IPS-18c (cell line): ENCODE results near the gene ABCC4.
"Not testable (repeated sequence)": the region's sequence is repeated elsewhere in the genome, so short reads cannot be mapped to it uniquely, and the experiment has no call there.

ENCODE experiments used
- H3K4me3 ChIP-seq: 2 replicates; pipeline ENCODE4 v1.7.0; 2013; ENCODE audit warnings: low read depth, mild to moderate bottlenecking, low read length, moderate library complexity; ENCODE audit not compliant: insufficient read depth
- H3K9me3 ChIP-seq: one replicate; pipeline ENCODE4 v1.6.1; 2013; ENCODE audit warnings: mild to moderate bottlenecking, low read length, moderate library complexity; ENCODE audit not compliant: control insufficient read depth, insufficient read depth

Gene ABCC4

DNA sequence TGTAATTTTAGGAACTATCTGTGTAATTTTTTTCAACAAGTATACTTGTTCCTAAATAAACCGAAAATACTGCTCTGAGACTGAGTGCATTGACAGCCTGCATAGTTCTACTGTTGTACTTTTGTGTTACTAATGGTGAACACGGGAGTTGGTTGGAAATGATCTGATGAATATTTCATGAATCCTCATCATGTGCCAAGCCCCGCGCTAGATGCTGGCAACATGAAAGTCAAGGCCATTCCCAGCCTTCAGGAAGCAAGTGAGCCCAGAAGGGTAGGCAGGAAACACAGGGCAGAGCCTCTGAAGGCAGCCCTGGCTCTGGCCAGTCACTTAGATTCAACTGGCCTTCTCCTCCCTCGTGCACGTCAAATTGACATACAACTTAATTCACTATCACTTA, 106.1 kb downstream of the ABCC4 start:
- no peaks in the 10 kb centered on the region for H3K9me3 ChIP-seq
- no peak overlapping the region for H3K4me3 ChIP-seq

DNA sequence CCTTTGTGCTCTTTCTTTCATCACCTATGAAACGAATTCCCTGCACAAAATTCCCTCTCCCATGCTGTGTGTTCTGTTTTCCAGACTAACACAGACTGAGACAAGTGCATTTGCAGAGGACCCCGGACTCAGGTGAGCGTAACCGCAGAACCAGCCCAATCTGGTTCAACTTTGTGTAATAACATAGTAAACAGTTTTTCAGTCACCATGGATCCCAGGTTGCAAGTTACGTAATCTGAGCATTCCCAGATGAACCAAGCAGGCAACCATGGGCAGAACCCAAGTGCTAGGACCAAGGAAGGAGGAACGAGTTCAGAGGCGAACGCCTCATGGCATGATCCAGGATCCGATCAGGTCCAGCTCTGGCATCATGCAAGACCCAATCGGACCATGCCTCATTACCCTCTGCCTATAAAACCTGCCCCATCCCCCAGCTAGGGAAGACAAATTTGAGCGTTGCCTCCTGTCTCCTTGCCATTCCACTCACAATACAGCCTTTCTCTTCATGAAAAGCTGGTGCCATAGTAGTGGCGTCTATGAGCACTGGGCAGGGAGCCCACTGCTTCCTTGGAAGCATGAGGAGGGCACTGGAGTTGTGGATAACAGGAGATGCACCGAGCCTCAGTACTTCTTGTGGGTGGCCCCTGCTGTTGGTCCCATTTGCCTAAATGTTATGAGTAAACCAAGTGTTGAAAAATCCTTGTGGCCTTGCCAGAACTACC, 107.6 kb downstream of the ABCC4 start:
- H3K9me3 ChIP-seq = no peaks in the 10 kb centered on the region
- no peak overlapping the region for H3K4me3 ChIP-seq

DNA sequence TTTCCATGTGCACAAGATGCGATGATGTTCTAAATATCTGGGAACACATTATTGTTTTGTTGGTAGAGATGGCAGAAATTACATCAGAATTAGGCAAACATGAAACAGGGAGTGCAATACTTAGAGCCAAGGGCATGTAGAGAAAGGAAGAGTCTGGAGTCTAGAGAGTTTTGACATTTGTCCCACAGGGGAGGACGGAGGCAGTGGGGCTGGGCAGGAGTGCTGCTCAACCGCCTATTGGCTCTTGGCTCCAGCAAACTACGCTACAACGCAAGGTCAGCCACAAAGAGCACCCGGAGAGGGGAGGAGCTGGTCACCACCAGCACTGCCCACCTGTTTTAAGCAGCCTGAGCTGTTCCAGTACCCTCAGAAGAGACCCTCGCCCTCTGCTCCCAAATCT, 108.3 kb downstream of the ABCC4 start:
- H3K4me3 ChIP-seq = no peak overlapping the region

DNA sequence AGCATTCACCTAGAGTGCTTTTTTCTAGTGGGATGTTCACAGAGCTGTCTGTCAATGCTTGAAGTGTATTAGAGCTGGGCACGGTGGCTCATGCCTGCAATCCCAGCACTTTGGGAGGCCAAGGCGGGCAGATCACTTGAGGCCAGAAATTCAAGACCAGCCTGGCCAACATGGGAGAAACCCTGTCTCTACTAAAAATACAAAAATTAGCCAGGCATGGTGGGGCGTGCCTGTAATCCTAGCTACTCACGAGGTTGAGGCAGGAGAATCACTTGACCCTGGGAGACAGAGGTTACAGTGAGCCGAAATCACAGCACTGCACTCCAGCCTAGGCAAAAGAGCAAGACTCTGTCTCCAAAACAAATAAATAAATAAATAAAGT, 108.7 kb downstream of the ABCC4 start:
- H3K4me3 ChIP-seq, H3K9me3 ChIP-seq: not testable (repeated sequence)

More for the DNA sequence above, 108.3 kb downstream of the ABCC4 start:
- H3K9me3 ChIP-seq = peaks cover 1% of the 10 kb centered on the region

DNA sequence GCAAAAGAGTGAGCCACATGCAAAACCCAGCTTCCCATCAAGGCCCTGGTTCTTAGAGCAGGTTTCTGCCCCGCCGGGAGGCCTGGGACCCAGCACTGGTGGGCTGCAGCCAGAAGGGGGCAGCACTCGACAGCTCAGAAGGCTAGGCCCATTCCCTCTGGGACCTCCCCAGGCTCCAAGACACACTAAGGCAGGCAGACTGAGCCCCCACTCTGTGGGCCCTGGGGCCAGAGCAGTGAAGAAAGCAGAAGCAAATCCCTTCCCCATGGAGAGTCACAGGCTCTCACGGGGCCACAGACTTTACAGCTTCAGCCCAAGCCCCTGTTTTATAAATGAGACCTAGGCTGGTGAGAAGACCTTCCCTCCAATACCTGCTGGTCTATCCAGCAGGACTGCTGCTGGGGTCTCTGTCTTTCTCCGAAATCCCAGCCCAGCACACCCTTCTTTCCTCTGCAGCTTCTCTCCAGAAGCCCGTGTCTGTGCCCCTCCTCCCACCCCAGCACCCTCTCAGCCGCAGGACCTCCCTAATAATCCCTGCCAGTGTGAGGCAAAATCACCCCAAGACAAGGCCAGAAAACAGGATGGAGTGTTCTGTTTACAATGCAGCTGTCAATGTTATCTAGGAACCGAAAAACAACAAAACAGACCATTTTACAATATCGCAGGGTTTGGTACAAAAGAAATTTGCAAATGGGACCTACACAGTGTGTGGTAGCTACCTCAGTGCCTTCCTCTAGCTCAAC, 109.3 kb downstream of the ABCC4 start:
- Histone ChIP-seq H3K9me3 (peaks cover 3% of the 10 kb centered on the region), H3K4me3 (no peak overlapping the region)

DNA sequence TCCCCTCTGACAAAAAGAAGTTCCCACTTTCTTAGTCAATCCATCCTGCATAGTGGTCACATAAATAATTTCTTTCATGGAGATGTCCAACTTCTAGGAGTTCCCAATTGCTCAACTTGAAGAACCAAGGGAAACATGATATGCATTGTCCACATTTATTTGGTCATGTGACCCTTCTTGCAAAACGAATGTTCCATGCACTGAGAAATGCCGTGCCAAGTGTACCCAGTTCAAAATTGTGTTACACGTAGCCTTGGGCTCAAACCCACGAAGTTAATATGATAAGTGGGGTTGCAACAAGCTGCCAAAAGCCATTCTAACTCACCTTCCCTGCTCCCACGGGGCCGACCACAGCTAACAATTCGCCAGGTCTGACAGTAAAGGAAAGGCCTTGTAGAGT, 113.1 kb downstream of the ABCC4 start:
- Histone ChIP-seq H3K4me3 (no peak overlapping the region), H3K9me3 (peaks cover 3% of the 10 kb centered on the region)

DNA sequence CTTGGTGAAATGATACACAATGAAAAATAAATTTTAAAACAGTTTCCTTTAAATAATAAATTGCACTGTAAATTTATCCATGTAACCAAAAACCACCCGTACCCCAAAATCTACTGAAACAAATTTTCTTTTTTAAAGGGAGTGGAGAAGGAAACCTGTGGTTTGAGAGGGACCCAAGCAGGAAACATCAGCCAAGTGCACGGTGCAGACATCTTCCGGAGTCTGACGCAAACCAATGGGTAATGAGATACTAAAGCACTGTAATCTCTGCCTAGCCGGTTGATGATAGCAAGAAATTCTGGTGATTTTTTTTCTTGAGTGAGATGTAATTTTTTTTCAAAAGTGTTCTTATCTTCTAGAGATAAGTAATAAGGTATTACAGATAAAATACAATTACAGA, 115.4 kb downstream of the ABCC4 start:
- Histone ChIP-seq H3K9me3 (peaks cover 3% of the 10 kb centered on the region), H3K4me3 (no peak overlapping the region)

DNA sequence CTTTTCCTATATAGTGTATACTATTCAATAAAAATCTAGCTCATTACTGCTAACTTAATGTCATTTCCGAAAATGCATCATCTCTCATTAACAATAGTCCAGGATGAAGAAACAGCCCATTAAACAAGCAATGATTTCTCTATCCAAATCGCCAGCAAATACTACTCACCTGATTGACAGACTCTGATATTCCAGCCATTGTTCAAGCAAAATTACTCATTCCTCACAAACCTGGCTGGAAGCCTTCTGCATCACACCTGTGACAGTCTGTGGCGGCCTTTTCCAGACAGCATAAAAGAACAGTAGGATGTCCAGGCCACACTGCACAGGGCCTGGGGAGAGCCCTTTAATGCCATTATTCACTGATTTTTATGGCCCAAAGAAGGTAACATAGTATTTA, 115.9 kb downstream of the ABCC4 start:
- Histone ChIP-seq H3K9me3 (peaks cover 3% of the 10 kb centered on the region), H3K4me3 (no peak overlapping the region)

DNA sequence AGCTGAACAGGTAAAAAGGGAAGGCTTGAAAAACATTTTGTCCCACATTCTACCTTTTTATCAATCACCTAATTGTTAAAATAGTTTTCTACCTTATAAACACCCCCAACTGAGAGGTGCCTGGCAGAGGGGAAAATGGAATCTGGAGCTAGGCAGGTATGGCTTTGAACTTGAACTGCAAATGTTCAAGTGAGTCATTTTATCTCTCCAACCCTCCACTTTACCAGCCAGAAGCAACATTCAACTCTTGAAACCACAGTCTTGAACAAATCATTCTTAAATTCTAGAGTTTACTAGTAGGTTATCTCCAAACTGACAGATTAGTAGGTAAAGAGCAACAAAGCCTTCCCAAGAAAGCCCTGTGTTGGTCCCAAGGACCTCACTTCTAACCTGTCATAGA, 116.9 kb downstream of the ABCC4 start:
- Histone ChIP-seq H3K4me3 (no peak overlapping the region), H3K9me3 (peaks cover 3% of the 10 kb centered on the region)

DNA sequence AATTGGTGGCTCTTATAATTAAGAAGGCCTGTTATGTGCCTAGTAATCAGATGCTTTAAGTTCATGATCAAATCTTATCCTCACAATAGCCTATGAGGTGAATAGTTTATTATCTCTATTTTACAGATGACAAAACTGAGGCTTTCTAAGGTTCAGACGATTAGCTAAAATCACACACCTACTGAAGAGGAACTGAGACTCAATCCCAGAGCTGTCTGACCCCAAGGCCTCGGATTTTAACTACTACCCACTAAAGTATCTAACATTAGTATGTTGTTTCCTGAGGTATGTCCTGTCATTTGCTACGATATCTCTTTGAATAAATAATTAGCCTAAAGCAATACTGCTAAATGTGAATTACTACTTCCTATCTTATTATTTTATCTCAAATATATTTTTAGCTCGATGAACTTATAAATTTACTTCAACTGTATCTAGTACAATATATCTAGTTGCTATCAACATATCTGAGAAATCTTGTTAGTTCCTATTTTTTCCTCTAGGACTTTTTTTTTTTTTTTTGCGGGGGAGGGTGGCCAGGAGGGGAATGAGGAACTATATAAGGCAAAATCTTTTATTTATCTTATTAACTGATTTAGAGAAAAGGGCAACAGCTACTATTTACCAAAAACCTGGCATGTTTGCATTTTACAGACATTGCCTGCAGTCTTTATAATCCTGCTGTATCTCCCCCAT, 118.5 kb downstream of the ABCC4 start:
- H3K4me3 ChIP-seq = no peak overlapping the region
- no peaks in the 10 kb centered on the region for H3K9me3 ChIP-seq

DNA sequence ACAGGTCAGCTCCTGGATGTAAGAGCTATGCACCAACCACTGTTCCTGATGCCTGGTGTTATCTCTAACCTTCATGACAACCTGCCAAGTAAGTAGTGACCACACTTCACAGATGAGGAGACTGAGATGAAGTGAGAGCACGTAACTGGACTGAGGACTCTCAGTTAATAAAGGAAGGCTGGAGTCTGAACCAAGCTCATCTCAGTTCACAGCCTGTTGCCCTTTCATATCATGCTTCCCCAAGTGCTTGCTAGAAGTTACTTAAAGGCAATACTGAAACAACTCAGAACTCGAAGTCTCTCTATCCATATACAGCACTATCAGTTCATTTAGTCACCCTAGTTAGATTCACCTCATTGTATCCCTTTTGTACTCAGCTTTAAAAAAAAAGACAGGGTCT, 119.7 kb downstream of the ABCC4 start:
- no peak overlapping the region for H3K4me3 ChIP-seq
- H3K9me3 ChIP-seq = no peaks in the 10 kb centered on the region

DNA sequence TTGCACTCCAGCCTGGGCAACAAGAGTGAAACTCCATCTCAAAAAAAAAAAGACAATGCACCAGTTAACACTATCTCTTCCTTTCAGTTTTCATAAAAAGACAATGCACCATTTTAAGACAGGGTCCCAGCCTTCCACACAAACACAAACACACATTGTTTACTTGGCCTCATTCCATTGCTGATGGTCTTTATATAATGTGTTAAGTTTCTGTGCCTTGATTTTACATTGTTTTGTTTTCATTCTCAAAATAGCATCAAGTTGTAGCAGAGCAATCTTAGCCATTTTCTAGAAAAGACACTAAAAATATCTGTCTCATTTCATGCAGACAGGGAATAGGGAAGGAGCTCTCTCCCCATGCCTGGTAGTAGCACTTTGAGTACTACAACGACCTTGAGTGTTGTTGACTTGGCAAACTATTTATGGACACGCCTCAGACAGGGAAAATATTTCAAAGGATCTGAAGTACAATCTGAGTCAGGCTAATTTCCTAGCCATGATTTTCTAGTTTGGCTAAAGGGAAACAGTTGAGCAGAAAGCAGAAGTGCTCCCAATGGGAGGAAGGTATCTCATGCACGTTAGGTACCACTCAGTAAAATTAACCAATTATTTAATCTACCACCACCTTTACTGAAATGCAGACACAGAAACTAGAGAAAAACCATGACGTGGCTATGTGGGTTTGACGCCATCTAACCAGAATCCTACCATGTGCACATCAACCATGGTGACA, 120.6 kb downstream of the ABCC4 start:
- no peak overlapping the region for H3K4me3 ChIP-seq
- no peaks in the 10 kb centered on the region for H3K9me3 ChIP-seq

DNA sequence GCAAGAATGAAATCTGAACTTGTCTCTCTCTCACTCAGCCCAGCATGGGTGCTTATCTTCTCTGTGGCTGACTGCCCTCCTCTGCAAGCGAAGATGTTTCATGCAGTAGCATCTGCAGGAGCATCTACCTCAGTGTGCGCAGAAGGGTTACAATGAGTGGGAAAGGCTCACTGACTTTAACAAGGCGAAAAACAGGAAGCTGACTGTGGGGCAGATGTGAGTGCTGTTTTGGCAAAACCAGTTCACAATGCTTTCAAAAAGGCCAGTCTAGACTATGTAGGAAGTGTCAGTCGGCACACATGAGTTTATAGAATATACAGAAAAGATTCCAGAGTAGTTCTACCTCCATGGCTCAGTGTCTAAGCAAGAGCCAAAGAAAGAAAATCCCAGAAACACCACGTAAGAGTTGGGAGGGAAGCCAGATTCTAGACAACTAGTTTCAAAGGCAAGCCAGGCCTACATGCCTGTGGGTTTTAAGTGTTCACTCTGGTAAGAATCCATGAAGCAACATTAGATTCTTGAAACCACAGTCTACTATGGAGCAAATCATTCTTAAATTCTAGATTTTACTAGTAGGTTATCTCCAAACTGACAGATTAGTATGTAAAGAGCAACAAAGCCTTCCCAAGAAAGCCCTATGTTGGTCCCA, 124.5 kb downstream of the ABCC4 start:
- no peaks in the 10 kb centered on the region for H3K9me3 ChIP-seq
- no peak overlapping the region for H3K4me3 ChIP-seq

DNA sequence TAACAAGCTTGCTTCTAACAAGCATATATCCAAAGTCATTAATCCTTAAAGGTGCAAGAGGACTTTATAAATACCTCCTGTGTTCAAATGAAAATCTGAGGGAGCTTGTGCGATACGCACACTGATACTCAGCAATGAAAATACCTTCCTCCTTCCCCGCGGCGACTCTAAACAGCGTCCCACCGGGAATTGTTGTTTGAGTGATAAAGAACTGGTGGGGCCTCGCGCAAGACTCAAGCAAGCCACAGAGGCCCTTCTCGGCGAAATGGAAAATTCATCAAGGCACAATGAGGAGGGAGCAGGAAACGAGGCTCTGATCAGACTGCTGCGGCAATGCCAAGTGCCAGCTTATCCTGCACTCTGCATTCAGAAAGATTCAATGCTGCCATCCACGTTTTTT, 126.7 kb downstream of the ABCC4 start:
- no peak overlapping the region for H3K4me3 ChIP-seq
- no peaks in the 10 kb centered on the region for H3K9me3 ChIP-seq

DNA sequence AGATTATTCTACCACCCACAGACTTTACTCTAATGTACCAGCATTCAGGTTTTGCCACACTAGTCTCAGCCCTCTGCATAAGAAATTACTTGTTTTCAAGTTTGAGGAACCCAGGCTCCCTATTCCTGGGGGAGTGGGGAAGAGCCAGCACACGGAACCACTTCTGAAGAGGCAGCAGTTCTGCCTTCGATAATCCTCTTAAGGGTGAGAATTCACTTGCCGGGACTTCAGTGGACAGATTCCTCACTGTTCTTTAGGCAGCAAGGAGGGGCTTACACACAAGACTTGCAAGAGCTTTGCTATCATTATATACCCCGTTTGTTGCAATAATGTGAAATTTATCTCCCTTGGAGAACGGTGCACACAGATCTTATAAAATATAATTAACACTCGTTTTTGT, 133.1 kb downstream of the ABCC4 start:
- H3K9me3 ChIP-seq = no peaks in the 10 kb centered on the region
- no peak overlapping the region for H3K4me3 ChIP-seq

DNA sequence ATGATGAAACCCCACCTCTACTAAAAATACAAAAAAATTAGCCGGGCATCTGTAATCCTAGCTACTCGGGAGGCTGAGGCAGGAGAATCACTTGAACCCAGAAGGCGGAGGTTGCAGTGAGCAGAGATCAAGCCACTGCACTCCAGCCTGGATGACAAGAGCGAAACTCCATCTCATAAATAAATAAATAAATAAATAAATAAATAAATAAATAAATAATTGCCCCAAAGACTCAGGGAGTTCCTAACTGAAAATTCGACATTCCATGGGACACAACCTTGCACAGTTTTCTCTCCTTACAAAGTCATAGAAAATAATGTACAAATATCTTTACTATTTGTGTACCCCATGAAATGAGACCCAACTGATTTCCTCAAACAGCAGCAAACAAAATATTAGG, 134.2 kb downstream of the ABCC4 start:
- H3K9me3 ChIP-seq, H3K4me3 ChIP-seq: not testable (repeated sequence)

DNA sequence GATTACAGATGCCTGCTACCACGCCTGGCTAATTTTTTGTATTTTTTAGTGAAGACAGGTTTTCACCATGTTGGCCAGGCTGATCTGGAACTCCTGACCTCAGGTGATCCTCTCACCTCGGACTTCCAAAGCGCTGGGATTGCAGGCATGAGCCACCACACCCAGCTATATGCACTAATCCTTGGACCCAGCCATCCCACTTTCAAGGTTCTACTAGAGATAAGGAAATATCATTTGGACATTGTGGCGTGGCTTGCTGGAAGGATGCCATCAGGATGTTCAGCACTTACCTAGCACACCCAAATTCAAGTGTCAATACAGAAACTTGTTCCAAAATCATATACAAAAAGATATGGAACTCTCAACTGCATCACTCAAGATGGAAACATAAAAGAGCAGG, 136.4 kb downstream of the ABCC4 start:
- no peaks in the 10 kb centered on the region for H3K9me3 ChIP-seq
- H3K4me3 ChIP-seq = no peak overlapping the region
